RPMI7951 (cell line): ENCODE measurements around the gene DISC1. TPM values are rescaled to one million over a fixed set of nuclear protein-coding genes. Genes with fewer than 3 reads are reported as not detected.
"Not testable (repeated sequence)": the region's sequence is repeated elsewhere in the genome, so short reads cannot be mapped to it uniquely, and the experiment has no call there.

ENCODE experiments used
- DNase-seq: peaks from one replicate; pipeline ENCODE4 v3.0.0-alpha.2; 2012; ENCODE audit warnings: low read depth
- total RNA-seq: library from RNA; depleted of rRNA; stranded (reverse); fragments of >200 nt; shearing (Covaris generic); gene quantifications from 2 replicates; pipeline ENCODE4 v1.2.3, GENCODE V29; 2014

The DISC1 gene
- total RNA-seq, 1 experiment from 2014 or later: 1.9 TPM

DNA sequence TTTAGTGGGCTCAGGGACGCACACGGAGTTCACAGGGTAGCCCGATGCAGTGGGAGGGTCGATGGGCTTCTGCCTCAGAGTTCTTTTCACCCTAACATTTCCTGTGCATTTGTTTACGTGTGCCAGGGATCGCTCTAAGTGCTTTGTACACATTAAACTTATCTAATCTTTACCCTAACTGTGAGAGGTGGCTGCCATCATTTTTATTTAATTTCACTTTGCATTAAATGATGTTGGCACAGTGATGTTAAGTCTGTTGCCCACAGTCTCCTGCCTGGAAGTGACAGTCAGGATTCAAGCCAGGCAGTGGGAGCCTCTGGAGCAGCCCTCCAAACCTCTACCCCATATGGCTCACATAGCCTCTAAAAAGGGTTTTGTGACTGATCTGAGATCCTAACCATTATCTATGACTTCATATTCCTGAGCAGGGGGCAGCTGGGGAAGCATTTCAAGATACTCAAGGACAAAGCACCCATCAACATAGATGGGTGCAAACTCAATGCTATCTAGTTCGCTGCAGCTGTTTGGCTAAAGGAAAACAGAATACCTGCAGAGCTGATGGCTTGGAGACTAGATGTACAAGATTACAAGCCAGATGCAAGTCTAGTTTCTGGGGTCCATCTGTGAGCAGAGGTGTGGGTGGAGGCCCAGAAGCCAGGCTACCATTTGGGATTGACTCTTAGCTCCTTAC lies 303.8 kb downstream of the DISC1 start:
- no peak for DNase-seq

DNA sequence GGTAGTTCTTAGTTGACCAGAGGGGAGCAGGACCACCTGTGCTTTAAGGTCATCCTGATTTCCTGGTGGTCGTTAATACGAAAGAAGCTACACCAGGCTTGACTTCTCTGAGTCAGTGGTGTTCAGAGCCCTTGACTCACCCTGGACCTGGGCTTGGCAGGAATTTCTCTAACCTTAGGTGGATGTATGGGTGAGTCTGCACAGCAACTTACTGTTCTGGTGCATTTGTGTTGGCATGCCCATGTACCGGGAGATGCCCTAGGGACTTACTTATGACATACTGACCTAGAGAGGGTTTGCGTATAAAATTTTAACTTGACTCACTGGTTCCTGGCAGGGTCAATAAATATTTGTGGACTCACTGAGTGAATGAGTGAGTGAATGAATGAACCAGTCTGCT lies 304.6 kb downstream of the DISC1 start:
- peak; percentile 53 for DNase-seq

DNA sequence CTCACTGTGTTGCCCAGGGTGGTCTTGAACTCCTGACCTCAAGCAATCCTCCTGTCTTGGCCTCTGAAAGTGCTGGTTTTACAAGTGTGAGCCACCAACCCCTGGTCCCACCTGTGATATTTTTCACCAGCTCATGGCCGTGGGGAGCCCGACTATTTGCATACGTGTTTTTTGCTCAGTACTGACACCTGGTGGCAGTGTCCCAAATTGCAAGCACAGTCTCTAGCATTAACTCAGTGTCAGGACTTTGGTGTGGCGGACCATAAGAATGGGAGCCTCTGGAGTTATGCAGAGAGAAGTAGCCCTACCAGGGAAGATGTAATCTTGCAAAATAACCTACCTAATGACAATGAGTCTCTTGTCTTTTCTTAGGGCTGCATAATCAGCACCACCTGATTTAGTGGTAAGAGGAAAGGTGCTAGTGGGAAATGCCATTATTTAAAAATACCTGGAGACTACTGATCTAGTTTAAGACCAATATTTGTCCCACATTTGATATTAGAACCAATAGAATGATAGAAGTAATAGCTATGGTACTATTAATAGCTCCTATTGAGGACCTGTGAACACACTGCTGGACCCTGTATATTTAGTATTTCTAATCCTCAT lies 305.4 kb downstream of the DISC1 start:
- no peak for DNase-seq

DNA sequence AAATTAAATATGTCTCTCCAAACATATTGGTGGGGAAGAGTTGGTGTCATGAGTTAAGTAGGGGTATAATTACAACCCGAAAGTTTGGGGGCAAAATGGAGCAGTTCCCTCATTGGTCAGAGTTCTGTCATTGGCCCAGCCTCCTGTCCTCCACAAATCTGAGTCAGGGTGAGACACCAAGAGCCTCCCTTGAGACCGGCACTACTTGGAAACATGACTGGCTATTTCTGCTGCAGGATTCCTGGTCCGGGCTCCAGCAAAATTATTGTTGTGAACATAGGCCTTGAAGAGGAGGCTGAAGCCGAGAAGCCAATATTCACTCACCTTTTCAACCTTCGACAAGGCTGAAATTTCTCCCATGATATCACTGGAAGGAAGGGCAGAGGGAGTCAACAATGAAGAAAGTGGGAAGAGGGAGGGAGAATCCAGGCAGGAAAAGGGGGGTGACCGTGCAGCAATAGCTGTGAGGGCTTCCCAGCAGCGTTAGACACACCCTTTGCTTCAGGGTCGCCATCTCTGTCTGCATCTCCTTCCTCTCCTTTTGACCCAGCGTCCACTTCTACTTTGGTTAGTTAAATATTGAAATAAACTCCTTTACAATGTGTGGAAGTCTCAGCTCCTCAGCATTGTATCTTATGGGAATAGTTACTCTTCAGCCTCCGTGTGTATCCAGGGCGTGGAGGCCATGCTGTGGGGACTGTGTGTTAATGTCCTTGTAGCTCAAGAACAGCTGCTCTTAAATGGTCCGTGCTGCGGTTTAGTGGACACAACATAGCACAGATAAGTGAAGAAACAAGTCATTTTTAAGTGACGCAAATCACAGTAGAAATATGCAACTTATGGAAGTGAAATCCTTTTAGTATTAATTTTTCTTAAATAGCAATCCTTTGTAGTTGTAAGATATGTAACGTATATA lies 307.4 kb downstream of the DISC1 start:
- DNase-seq: peak; percentile 54

DNA sequence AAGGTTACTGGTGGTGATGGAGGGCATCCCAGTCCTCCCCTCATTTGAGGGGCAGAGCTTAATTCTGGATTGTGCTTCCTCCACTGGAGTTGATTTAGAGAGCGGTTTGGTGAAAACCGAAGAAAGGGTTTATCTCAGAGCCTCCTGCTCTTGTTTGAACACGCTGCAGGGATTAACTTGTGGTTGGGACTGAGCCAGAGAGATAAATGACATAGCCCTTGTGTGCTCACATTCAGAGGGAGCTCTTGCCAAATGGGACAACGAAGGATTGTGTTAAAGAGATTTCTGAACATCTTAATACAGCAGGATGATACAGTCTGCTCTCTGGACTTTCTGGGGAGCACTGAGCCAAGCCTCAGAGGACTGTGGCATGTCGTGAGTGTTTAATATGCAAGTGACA lies 308.2 kb downstream of the DISC1 start:
- peak; percentile 70 for DNase-seq

DNA sequence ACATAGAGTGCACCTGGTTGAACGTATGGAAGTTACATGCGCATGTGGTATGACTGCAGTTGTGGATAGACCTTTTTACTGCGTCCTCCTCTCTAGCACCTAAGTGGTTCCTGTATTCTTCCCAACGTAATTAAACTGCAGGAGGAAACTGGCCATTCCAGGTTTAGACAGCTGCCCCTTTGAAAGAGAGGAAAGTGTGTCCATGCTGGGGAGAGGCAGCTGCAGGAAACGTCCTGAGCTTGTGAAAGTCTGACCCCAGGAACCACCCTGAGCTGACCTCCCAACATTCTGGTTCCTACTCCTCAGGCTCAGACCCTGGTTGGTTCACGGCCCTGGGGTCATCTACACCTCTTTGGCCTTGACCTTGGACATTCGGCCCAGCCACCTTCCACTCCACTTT lies 309.3 kb downstream of the DISC1 start:
- DNase-seq: no peak

DNA sequence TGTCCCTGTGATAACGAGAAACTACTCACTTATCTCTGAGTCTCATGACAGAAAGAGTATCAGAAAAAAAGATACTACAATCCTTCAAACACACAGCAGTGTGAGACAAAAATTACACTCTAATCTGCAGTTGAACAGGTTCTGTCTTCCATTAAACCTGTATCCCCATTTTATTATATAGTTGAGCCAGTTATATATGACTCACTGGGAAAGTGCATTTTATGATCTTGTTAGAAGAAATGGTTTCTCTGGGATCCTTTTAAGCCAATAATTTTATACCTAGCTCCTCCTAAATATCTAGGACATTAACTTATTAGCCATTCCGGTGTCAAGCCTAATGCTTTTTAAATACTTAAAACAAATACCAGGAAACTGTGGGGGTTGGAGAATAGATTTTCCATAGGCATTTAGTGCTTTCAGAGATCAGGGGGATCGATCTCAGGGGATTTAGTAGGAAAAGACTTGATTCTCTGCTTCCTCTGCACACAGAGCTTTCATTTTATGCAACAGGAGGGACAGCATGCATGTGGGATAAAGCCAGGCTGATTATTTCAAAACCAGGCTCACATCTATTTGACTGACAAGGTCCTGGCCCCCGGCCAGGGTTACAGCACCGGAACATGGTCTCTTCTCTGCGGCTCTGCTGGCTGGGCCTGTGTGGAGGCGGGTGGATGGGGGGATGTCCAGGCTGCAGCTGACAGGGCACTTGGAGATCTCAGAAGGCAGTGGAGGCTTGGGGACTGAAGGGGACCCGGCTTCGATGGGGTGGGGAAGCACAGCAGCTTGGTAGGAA lies 310.6 kb downstream of the DISC1 start:
- no peak for DNase-seq

DNA sequence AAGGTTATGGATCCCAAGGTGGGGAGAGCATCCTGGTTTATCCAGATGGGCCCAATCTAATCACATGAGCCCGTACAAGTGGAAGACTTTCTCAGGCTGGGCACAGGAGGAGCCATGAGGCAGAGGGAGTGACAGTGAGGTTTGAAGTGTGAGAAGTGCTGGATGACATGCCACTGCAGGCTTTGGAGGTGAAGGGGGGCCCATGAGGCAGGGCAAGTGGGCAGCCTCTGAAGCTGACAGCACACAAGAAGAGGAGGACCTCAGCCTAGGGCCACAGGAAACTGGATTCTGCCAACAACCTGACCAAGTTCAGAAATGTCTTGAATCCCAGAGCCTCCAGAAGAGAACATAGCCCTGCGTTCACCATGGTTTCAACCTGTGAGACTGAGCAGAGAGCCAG lies 311.6 kb downstream of the DISC1 start:
- DNase-seq: no peak

DNA sequence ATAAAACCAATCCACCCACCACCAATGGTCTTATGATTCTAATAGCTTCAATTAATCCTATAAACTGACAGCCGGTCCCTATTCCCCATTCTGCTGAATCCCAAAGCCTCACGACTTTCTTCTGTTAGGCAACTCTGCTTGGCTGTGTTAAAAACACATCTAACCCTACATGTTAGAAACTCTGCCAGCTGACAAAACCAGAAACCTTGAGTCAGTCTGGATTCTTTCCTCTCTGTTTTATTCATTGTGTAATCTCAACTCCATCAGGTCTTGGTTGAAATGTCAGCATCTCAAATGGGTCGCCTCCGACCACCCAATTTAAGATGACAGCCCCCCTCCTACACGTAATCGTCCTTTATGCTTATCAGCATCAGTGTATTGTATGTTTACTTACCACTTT lies 312.1 kb downstream of the DISC1 start:
- no peak for DNase-seq

DNA sequence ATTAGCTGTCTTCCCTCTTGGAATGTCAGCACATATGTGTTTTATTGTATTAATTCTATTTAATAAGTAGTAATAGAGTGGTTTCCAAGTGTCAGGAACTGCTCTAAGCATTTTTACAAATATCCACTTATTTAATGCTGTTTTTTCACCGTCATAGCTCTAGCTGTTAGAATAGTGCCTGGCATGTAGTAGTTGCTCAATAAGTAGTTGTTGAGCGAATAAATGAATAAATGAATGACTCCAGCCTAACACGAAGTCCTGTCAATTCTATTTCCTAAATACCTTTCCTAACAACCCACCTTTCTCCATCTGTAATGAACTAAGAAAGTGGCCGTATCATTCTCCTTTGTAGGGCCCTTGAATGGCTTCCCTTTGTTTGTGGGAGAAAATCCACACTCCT lies 312.5 kb downstream of the DISC1 start:
- no peak for DNase-seq

DNA sequence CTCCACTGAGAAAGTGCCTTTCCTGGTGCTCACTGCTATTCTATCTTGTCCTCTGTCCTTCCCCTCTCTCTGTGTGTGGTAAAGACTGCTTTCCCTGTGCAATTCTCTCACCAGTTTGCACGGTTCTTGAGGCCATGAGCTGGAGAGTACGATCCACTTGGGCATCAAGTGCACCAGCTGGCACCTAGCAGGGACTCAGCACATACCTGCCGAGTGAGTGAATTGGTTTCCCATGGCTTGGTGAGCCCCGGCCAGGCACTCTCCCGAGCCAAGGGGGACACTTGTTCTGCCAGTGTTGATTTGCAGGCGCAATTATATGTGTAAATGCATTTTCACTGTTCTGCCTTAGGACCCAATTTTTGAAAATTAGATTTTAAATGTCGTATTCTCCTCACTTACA lies 313.5 kb downstream of the DISC1 start:
- DNase-seq: no peak

DNA sequence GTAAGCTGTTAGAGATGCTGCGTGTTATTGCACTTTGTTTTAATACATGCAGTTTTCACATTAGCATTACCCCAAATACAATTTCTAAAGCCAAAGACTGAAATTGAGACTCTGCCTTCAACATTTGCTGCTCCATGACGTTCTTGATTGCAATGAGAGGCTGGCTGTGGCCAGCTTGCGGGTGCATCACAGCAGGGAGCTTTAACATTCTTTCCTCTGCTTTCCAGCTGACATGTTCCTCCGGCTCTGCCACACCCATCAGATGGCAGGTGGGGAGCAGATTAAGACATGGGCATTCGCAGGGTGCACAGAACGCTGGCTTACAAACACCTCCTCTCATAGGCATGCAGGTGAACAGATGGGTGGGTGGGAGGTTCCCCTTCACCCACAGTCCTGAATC lies 314.1 kb downstream of the DISC1 start:
- DNase-seq: no peak

DNA sequence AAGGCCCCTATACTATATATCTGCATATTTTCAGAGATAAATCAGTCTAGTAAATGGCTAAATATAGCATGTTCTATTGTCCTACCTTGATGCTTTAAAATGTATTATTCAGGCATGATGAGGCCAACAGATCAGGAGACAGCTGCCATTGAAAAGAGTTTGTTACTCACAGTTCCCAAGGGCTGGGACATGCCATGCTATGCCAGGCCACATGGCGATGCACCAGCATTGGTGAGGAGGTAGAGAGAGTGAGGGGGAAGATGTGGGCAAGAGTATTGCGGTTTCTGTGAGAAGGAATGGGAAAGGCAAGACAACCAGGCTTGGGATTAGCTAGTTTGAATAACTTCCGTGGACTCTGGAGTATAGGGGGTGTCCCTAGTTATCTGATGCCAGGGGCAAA lies 316.5 kb downstream of the DISC1 start:
- DNase-seq: no peak

DNA sequence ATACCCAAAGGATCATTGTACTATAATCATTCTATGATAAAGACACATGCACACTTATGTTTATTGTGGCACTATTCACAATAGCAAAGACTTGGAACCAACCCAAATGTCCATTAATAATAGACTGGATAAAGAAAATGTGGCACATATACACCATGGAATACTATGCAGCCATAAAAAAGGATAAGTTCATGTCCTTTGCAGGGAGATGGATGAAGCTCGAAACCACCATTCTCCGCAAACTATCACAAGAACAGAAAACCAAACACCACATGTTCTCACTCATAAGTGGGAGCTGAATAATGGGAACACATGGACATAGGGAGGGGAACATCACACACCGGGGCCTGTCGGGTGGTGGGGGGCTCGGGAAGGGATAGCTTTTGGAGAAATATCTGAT lies 321.5 kb downstream of the DISC1 start:
- not testable (repeated sequence) for DNase-seq

DNA sequence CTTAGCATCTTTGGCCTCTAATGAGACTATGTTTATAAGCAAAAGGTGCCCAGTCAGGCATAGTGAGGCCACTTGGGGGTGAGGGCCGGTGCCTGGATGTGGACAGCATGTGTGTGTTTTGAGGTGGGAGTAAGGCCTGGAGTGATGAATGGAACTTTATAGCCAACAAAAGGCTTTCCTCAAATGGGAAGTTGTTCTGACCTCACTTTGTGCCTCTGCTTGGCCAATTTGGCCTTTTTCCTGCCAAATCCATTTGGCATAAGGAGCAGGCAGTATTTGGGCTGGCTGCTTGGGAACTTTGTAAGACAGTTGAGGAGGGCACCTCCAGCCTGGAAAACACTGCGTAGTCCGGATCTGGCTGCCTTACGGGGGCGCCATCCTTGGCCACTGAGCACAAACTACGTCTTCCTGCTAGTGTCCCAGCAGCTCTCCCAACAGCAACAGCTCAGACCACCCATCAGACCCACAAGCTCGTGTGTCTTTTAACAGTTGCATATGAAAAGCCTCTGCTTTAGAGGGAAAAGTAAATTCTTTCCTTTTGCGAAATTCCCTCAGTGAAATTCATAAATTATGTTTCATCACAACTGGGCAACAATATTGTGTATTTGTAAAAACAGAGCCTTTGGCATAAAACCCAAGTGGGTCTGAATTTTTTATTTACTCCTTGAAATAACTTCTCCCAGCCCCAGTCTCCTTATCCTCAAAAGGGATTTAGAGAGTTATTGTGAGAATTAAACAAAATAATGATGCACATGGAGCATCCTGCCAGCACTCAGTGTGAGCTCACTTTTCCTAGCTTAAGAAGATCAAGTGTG lies 322.9 kb downstream of the DISC1 start:
- no peak for DNase-seq

DNA sequence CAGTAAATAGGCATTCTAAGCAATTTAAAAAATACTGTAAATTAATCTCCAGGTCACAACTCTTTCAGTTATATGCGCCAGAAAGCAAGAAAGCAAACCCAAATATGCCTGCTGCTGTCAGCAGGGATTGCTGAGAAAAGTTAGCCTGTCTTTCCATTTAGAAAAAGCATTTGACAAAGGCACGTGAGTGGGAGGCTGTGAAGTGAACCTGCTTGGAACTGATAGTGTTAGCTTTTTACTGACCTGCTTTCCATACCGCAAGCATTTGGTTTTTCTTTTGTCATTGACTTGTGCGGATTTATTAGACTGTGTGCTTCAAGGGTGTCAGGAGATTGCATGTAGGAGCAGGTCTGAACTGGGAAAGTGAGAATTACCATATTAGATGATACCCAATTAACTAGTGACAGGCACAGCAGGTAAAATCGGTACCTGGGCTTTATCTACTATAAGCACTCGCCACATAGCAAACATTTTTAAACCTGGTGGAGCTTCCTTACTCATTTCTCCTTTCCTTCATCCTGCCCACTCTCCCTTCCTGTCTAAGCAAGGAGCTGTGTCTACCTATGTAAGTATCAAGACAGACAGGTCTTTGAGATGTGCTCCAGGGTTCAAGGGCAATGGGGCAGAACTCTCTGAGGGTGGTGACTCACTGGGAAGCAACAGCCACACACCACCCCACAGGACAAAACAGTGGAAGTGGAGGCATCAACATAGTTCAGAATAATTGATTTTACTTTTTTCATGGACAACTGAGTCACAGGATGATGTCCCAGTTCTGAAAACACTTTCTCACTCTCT lies 323.9 kb downstream of the DISC1 start:
- DNase-seq: no peak

DNA sequence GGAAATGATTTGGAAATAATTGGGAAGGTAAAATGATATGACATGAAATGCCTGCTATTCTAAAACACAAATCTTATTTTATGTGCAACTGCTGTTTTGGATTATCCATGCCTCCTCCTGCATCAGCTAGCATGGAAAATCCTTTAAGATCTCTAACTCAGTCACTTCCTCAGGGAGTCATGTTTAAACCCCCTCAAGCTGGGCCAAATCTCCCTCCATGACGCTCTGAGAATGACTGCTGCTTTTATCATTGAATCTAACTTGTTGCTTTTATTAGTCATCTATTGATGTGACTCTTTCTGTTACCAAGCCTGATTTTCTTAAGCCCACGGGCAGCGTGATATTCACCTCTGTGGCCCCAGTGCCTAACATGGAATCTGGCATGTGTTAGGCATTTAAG lies 324.8 kb downstream of the DISC1 start:
- peak; percentile 80 for DNase-seq

DNA sequence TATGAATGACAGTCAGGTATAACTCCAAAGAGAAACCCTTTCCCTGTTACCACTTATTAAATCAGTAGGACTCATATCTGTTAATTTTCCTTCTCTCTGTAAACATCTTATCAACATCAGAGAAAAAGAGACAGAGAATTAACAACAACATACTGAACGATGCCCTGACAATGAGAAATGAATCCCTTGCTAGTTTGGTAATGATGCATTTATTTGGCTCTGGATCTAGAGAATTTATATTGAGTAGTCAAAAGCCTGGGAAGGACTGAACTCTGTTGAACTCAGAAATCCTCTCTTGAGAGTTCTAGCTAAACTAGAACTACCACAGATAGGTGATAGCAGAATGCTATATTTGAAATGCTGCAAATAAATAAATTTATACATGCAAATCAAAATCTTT lies 325.6 kb downstream of the DISC1 start:
- no peak for DNase-seq

DNA sequence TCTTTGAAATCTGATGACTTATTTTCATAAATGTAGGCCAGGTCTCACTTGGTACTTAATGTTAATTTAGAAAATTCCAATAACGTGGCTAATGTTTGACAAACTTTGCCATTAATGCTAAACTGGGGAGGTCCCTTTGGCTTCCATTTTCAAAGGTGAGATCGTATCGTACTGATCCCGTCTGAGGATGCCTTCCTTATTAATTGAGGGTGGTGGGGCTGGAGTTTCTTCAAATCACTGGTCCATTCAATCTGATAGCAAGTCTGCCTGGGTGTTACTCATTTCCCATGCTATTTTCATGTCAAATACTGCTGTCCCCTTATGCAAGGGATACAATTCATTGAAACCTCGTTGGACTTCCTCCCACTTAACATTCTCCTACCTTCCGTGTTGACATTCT lies 327.1 kb downstream of the DISC1 start:
- DNase-seq: no peak

DNA sequence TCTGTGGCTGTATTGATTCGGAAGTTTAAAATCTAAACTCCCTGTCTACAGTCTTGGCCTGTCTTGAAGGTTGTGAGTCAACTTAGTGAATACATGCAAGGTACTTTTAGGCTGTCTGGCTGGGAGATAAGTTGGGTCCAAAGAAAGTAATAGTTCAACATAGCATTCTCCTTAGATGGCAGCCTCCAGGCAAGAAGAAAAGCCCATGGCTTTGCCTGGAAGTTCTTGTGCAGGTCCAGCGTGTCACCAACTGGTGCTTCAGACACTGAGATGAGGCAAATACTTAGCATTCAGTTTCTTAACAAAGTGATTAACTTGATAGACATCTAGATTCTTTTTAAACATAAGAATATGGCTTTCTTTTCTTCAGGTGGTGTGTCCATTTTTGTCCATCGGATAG lies 328.2 kb downstream of the DISC1 start:
- no peak for DNase-seq
